Neural crest cell (in vitro differentiated cells): ENCODE results near the gene PRKAR1B. TPM values are rescaled to one million over a fixed set of nuclear protein-coding genes. Genes with fewer than 3 reads are reported as not detected.

Experiments
- DNase-seq: peaks from one replicate; pipeline ENCODE4 v3.0.0; 2021; ENCODE audit warnings: low read depth, mixed read lengths, low spot score
- H3K27ac Mint-ChIP-seq: one replicate; pipeline ENCODE4 v1.8.0; 2021; ENCODE audit warnings: mild to moderate bottlenecking, mixed read lengths; ENCODE audit not compliant: unreplicated experiment
- H3K27me3 Mint-ChIP-seq: 2 replicates; pipeline ENCODE4 v1.8.0; 2021; ENCODE audit warnings: low read depth, mild to moderate bottlenecking, mixed read lengths
- H3K36me3 Mint-ChIP-seq: 2 replicates; pipeline ENCODE4 v1.8.0; 2021; ENCODE audit warnings: low read depth, mild to moderate bottlenecking, mixed read lengths
- H3K4me1 Mint-ChIP-seq: 2 replicates; pipeline ENCODE4 v1.8.0; 2021; ENCODE audit warnings: mixed read lengths
- H3K4me3 Mint-ChIP-seq: one replicate; pipeline ENCODE4 v1.8.0; 2021; ENCODE audit warnings: mild to moderate bottlenecking, mixed read lengths
- H3K9me3 Mint-ChIP-seq: 2 replicates; pipeline ENCODE4 v1.8.0; 2021; ENCODE audit warnings: mixed read lengths
- total RNA-seq: library from RNA; stranded (reverse); gene quantifications from 2 replicates; pipeline ENCODE4 v1.2.1, GENCODE V29; 2021
- TF ChIP-seq, protein P1 (sequence below): fragments of 200-600 bp; sonication (generic); conservative IDR thresholded peaks from 2 replicates; pipeline ENCODE4 v1.5.0; 2021; ENCODE audit warnings: antibody characterized with exemption, mild to moderate bottlenecking

Gene PRKAR1B
- total RNA-seq, 1 donor from 2014 or later: 9.5 TPM

GRCh38 chr7:506391-506831 lies 220.7 kb downstream of the PRKAR1B start:
- TF ChIP-seq, protein P1, sequence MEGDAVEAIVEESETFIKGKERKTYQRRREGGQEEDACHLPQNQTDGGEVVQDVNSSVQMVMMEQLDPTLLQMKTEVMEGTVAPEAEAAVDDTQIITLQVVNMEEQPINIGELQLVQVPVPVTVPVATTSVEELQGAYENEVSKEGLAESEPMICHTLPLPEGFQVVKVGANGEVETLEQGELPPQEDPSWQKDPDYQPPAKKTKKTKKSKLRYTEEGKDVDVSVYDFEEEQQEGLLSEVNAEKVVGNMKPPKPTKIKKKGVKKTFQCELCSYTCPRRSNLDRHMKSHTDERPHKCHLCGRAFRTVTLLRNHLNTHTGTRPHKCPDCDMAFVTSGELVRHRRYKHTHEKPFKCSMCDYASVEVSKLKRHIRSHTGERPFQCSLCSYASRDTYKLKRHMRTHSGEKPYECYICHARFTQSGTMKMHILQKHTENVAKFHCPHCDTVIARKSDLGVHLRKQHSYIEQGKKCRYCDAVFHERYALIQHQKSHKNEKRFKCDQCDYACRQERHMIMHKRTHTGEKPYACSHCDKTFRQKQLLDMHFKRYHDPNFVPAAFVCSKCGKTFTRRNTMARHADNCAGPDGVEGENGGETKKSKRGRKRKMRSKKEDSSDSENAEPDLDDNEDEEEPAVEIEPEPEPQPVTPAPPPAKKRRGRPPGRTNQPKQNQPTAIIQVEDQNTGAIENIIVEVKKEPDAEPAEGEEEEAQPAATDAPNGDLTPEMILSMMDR: no peak
- Mint-ChIP-seq H3K27ac (no peak overlapping the region), H3K4me3 (no peak overlapping the region), H3K27me3 (peaks cover 3% of the 10 kb centered on the region), H3K36me3 (no peaks in the 10 kb centered on the region), H3K4me1 (no peaks in the 10 kb centered on the region), H3K9me3 (no peaks in the 10 kb centered on the region)
- no peak for DNase-seq

DNA sequence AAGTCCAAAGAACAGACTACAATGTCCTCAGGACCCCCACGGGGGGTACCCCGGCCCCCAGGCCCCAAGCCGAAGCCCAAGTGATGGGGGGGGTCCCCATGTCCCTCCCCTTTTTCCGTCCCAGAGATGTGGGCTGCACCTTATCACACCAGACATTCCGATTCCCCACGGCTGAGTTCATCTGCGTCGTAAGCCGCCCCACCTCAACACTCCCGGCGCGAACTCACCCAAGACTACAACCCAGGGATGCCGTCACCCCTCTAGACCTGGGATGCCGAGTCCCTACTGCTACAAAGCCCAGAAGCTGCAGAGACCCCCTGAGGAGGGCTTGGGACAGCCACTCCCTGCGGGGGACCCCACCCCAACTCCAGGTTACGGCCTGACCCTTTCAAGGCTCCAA lies 221.9 kb downstream of the PRKAR1B start:
- Mint-ChIP-seq H3K27ac (no peak overlapping the region), H3K4me3 (no peak overlapping the region), H3K4me1 (no peaks in the 10 kb centered on the region), H3K36me3 (no peaks in the 10 kb centered on the region), H3K9me3 (no peaks in the 10 kb centered on the region), H3K27me3 (peaks cover 2% of the 10 kb centered on the region)
- DNase-seq: no peak
- TF ChIP-seq, protein P1: no peak

DNA sequence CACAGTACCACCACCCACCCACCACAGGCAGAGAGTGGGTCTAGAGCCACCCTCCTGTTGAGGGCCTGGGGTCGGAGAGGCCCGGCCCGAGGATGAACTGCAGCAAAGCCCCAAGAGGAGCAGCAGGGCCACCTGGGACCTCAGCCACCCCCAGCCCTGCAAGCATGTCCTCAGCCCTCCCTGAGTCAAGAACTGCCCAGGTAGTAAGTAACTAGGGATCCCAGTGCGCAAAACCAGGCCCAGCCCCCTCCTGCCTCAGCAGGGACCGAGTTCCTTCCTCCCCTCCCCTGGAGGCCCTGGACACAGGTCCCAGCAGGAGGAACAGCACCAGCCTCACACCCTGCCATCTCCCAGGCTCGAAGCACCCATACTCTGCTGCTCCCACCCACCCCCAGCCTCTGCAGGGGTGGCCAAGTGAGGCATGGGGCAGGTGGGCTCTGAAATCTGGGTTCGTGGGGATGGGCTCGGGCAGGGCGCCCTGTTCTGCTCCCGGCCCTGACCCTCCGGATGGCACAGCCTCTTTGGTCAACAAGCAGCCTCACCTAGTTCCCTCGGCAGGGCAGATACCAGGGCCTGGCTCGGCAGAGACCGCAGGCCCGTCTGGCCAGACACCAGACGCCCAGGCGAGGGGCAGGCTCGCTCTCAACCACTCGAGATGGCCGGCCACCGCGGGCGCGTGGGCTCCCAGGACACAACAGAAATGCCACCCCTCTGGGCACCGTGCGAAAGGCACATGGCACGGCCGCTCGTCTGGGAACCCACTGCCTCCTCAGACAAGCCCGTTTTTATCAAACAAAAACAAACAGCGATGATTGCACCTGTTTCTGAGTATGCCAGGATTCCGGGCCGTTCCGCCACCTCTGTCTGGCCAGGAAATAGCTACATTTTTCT lies 222.6 kb downstream of the PRKAR1B start:
- Mint-ChIP-seq H3K27me3 (peaks cover under 1% of the 10 kb centered on the region), H3K4me1 (no peaks in the 10 kb centered on the region), H3K36me3 (no peaks in the 10 kb centered on the region), H3K4me3 (no peak overlapping the region), H3K9me3 (no peaks in the 10 kb centered on the region), H3K27ac (no peak overlapping the region)
- TF ChIP-seq, protein P1: no peak
- DNase-seq: no peak

GRCh38 chr7:503575-504111 lies 223.4 kb downstream of the PRKAR1B start:
- H3K4me3 Mint-ChIP-seq: no peak overlapping the region
- H3K4me1 Mint-ChIP-seq: no peaks in the 10 kb centered on the region
- TF ChIP-seq, protein P1: no peak
- H3K9me3 Mint-ChIP-seq: no peaks in the 10 kb centered on the region
- no peak for DNase-seq
- no peaks in the 10 kb centered on the region for H3K36me3 Mint-ChIP-seq
- no peak overlapping the region for H3K27ac Mint-ChIP-seq
- H3K27me3 Mint-ChIP-seq: no peaks in the 10 kb centered on the region

- Mint-ChIP-seq H3K36me3 (no peaks in the 10 kb centered on the region), H3K27me3 (no peaks in the 10 kb centered on the region), H3K4me1 (peaks cover 8% of the 10 kb centered on the region), H3K27ac (no peak overlapping the region), H3K9me3 (no peaks in the 10 kb centered on the region), H3K4me3 (no peak overlapping the region)
- TF ChIP-seq, protein P1: no peak
- DNase-seq: no peak
These were observed 224.8 kb downstream of the PRKAR1B start for GRCh38 chr7:502296-502695.
